NCI-H748 (cell line): Measurements from ENCODE around the gene TCFL5.
A peak's percentile ranks its signal among the peaks of the same experiment; 100 is the strongest.

ENCODE experiments used
- DNase-seq: peaks from one replicate; lab custom pipeline; 2025; ENCODE audit not compliant: unreplicated experiment; lab: John Stamatoyannopoulos, UW

Gene TCFL5

DNA sequence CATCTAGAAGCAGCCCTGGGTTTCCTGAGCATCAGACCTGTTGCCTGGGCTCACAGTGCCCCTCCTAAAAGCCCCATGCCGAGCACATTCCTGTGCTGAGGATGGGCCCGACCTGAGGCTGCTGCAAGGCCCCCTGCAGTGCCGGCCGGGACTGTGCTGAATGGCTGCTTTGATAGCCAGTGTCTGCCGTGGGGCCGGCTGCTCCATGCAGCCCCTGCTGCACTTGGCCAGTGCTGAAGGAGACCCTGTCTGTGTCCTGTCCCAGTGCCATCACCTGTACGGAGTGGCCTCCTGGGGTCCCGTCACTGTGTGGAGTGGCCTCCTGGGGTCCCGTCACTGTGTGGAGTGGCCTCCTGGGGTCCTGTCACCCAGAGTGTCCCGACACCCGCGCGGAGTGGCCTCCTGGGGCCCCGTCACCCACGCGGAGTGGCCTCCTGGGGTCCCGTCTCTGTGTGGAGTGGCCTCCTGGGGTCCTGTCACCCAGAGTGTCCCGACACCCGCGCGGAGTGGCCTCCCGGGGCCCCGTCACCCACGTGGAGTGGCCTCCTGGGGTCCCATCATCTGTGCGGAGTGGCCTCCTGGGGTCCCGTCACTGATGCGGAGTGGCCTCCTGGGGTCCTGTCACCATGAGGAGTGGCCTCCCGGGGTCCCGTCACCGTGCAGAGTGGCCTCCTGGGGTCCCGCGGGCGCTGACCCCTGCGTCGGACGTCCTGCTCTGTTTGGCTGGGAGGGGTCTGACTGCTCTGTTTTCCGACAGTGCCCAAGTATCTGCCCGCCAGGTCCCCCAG is 37.7 kb downstream of the TCFL5 start:
- no peak for DNase-seq

DNA sequence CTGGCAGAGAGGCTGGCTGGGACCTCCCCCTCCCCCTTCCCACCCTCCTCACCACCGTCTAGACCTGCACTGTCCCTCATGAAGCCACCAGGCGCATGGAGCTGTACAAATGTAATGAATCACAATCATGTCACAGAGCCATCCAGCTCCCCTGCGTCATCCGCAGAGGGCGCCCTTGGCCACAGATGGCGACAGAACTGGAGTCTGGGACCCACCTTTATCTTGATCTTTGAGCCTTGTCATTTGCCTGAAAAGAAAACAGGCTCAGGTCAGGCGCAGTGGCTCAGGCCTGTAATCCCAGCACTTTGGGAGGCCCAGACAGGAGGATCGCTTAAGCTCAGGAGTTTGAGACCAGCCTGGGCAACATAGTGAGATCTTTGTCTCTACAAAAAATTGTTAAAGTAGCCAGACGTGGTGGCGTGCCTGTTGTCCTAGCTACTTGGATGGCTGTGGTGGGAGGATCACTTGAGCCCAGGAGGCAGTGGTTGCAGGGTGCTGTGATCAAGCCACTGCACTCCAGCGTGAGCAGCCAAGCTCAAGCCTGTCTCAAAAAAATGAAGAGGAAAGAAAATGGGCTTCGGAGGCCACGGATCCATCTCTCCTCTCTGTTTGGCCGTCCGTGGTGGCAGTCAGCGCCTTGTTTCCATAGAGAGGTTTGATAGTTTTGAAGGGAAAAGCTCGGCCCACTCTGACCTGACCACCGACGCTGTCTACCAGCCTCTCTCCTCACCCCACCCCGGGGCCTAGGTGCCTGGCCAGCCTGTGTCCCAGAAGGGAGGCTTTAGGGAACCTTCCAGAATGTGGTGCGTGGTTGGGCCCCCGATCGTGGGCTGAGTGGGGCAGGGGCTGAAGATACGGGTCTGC is 38.6 kb downstream of the TCFL5 start:
- DNase-seq: peak; percentile 58

DNA sequence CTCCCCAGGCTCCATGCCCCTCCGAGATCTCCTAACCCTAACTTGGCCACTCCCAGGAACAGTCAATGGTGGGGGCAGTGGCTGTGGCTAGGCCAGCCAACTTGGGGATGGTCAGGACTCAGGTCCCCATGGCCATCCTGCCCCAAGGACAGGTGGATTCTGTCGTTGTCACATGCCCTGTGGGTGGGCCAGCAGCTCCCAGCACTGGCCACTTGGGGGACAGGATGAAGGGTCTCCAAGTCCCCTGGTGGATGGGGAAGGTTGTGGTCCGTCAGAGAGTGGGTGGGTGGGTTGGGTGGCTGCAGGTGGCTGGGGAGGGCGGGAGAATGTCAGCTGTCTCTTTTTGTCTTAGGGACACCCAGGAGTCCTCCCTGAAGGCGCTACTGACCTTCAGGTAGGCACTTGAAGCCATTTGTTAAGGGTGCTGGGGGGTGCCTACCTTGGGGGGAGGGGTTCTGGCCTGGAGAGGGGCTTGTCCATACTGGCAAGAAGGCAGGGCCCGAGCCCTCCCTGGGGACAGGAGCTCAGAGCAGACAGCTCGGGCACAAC is 39.3 kb downstream of the TCFL5 start:
- DNase-seq: no peak

DNA sequence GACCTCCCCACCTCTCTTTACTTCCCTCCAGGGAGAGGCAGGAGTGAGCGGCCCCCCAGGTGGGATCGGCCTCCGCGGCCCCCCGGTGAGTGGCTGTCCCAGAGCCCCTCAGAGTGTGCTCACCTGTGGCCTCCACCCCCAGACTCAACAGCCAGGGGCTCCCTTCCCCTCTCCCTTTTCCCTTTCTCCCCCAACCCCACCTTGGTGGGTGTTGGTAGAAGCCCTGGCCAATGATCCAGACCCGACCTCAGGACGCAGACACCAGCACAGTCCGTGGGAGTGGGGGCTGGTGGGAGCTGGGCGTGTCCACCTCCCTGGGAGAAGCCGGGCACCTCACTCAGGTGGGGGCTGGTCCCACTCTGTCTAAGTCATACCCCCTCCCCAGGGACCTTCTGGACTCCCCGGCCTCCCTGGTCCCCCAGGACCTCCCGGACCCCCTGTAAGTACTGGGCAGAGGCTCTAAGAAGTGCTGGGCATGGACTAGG is 39.9 kb downstream of the TCFL5 start:
- no peak for DNase-seq

DNA sequence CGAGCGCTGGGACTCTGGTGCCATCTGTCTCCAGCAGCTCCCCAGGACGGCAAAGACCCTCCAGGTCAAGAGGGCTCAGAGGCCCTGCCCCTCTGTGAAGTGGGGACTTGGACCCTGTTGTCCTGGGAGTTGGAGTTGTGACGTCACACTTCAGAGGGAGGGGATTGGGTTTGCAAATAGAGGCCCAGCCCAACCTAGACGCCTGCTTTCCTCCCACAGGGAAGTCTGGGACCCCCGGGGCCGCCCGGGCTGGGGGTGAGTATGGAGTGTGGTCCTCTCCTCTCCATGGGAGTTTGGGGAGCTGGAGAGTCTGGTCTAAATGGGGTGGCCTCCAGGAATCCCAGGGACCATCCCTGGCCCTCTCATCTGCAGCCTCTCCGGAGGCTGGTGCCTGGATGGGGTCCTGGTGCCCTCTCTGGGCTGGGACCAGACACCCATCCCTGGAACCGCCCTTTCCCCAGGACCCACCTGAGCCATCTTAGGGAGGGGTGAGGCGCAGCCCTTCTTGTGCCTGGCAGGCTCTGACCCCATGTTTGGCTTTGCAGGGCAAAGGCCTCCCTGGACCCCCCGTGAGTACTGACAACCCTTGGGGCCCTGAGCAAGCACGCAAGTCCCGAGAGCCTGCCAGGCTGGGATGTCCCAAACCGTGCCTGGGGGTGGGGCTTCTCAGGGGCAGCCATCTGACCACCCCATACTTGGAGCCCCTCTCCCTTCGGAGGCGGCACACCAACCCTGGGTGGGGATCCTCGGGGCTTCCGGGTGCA is 40.5 kb downstream of the TCFL5 start:
- no peak for DNase-seq

DNA sequence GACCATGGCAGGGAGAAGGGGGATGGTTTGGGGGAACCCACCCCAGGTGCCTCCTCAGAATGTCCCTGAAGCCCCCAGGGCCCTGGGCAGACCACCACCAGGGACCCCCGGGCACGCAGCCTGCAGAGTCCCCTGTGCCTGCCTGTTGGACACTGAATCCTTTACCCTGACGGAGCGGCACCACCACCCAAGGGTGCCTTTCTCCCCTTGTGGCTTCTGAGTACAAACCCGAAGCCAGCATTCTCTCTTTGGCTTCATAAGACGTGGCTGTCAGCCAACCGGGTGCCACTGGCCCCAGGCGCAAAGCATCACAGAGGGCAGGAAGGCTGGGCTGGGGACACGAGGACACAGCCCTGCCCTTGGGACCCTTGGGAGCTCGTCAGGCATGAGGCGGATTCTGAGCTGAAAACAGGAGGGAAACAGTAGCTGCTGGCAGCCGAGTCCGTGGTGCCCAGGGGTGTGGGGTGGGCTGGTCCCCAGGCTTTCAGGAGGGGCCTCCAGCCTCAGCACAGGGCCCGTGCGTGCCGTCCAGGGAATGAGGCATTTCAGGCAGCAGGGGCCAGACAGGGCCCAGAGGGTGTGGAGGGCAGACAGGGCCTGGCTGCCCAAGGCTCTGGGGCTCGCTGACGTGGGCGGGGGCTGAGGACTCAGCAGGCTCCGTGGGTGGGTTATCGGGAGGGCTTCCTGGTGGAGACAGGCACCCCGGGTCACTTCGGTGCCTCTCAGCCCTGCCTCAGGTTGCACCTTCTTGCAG is 41.2 kb downstream of the TCFL5 start:
- no peak for DNase-seq

DNA sequence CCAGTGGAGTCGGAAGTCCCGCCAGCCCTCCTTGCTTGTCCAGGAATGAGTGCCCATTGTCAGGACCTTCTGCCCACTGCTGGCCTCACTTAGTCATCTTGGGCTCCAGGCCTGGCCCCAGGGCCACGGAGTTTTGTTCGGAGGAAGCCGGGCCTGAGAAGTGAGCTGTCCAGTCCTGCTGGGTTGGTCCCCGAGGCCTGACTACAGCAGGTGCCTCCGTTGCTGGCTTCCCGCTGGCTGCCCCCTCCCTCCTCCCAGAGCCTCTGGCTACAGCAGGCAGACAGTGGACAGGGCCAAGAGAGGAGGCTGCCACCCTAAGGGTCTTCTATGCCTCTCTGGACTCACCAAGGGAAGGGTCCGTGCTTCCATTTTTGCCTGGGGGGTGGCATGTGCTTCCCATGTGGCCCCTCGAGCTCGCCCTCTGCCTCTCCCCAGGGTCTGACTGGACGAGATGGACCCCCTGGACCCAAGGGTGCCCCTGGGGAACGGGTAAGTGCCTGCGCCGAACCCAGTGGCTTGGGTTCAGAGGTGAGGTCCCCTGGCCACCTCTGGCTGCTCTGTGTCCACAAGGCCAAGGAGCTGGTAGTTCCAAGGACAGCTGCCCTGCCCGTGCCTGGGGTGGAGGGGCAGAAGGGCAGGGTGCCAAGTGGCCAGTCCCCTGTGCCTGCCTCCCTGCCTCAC is 42.0 kb downstream of the TCFL5 start:
- no peak for DNase-seq

DNA sequence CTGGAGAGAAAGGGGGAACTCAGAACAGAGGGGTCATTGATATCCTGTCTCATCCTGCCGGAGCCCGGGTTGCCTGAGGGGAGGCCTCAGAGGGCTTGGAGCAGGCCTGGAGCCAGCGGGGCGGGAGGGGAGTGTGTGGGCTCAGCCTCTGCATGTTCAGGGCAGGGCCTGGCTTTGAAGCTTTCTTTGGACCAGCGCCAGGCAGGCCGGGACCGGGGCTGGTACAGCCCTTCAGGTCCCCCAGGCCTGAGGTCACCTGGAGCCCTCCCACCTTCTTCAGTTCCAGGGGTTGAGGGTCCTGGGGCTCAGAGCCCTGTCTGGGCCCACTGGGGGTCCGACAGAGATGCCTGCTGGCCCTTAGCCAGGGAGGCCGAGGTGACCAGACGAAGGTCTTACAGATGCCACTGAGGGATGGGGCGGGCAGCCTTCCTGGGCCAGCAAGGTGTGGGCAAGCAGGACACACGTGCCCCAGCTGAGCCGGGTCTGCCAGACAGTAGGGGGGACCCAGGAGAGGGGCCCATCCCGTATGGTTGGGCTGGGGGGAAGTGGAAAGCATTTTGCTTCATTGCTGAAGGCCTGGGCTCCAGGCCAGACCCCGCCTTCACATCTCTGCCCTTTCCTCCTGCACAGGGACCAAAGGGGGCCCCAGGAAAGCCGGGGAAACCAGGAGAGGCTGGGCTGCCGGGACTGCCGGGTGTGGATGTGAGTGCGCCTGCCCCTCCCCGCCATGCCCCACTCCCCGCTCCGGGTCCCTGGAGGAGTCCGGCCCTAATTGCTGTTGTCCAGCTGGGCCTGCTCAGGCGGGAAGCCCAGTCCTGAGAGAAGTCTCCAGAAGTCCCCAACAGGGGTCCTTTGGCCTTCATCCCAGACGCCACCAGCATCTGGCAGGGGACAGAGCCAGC is 42.8 kb downstream of the TCFL5 start:
- peak; percentile 17 for DNase-seq

DNA sequence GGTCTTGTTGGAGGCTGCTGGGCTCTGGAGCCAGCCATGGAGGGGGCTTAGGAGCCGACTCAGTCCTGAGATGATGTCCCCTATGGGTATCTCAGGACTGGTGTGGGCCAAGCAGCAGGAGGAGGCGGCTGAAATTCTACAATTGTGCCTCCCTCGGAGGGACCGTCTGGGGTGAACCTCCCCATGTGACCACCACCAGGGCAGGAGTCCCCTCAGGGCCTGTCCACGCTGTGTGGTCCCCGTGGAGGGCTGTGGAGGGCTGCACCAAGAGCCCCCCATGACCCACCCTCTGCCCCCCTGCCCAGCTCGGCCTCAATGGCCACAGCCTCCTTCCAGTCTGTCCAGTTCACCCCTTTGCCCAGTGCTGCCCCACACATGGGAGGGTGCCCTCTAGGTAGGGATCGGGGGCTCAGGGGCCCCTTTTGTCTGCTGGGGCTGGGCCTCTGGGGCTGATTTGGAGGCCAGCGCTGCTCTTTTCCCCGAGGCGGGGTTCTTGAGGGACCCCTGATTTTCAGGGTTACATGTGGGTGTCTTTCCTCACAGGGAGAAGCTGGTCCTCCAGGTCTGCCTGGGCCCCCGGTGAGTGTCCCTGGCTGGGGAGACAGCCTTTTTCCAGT is 43.5 kb downstream of the TCFL5 start:
- no peak for DNase-seq

DNA sequence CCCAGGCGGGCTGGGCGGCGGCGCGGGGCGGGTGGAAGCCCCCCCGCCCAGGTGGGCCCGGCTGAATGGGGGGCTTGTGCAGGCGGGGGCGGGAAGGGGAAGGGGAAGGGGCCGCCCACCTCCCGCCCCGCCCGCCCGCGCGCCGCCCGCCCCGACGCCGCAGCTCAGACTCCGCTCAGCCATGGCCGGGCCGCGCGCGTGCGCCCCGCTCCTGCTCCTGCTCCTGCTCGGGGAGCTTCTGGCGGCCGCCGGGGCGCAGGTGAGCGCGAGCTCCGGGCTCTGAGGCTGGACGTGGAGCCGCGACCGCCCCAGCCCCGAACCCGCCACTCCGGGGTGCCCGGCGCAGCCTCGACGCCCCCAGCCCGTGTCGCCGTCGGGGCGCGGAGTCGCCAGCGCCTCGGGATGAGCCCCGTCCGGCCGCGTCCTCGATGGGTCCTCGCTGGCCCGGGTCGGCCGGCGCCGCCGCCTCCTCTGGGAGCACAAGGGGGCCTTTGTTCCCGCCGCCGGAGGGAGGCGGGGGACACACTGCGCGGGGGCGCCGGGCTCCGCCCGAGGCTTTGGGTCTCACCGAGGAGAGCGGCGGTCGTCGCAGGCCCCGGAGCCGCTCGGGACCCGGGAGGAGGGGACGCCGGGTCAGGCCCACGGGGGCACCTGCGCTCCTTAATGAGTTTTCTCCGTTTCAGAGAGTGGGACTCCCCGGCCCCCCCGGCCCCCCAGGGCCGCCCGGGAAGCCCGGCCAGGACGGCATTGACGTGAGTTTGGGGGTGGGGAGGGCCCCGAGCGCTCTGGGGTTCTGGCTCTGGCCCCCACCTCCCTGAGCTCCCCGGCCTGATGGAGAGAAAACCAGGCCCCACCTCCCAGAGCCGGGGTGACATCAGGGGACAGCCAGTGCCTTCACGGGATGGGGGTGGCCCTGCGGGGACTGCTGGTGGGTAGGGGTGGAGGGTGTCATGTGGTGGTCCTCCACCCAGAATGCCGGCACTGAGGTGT is 44.4 kb downstream of the TCFL5 start, which contains the start of gene COL9A3:
TSS of gene COL9A3 (plus strand) at position 167 of the 990 bp plus-strand sequence. CDS start at position 182, 15 bp downstream.
- peak; percentile 58 for DNase-seq

DNA sequence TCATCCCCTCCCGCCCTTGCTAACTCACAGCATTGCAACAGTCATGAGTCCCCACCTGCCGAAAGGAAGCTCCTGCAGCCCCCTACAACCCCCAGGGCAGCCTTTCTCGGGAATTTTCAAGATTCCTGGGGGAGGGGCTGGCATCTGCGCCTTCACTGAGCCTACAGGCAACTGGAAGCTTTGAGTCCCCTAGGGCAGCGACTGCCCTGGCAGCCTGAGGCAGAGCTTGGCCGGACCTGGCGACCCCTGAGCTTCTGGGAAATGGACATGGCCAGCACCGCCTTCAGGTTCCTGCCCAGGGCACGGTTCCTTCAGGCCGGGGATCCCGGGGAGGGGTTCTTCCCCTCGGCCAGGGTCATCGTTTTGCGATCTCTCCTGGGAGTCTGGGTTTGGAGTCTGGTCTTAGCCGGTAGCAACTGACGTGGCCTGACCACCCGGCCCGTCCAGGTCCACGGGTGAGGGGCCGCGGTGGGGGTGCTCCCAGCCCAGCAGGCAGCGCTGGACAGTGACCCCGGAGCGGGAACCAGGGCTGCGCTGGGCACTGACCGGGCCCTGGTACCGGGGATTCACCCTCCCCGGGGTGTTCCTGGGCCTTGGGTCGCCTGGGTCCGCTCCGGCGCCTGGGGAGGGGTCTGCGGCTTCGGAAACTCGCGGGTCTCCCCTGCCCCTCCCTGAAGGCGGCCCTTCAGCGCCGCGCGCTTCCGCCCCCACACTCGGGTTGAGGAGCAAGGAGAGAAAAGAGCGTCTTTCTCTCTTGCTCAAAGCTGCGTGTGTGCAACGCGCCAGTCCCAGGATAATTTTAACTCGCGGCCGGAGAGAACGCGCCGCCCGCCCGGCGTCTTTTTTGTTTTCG is 45.4 kb downstream of the TCFL5 start:
- peak; percentile 58 for DNase-seq

DNA sequence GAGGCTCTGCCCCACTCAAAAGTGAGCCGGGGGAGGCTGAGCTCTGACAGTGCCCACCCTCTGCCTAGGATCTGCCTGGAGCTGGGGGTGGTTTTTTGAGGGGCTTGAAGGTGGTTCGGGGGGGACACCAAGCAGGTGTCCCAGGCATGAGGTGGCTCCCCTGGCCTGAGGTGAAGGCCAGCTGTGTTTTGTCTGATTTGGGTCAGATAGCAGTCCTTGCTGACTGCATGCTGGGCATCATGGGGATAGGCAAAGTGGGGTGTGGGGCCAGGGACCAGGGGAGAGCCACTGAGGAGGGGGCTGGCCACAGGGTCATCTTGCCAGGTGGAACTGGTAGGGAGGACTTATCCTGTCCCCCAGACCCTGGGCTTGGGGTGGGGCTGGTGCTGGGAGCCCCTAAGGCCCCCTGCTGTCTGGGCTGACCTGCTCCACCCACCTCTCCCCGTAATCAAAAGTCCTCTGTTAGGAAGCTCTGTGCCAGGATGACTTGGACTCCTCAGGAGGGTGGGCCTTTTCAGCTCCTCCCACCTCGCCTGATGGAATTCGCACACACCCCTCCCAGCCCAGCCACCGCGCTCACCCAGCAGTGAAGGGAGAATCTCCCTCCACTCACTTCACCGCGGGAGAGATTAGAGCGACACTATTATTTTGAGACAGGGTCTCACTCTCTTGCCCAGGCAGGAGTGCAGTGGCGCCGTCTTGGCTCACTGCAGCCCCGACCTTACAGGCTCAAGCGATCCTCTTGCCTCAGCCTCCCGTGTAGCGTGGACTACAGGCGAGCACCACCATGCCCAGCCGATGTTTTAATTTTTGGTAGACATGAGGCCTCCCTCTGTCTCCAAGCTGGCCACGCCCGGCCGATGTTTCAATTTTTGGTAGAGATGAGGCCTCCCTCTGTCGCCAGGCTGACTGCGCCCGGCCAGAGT is 46.3 kb downstream of the TCFL5 start:
- no peak for DNase-seq

DNA sequence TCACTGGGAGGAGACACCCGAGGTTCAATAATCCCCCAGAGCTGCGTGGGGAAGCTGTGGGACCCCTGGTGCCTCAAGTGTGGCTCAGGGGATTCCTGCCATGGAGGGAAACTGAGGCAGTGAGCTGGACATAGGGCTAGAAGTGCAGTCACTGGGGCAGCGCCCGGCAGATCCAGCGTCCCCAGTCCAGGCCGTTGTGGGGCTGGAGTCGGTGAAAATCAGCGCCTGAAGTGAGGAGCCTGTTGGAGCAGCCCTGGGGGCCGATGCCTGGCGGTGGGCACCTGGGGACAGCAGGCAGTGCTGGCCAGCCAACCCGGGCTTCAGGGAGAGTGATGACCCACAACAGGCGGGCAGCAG is 46.9 kb downstream of the TCFL5 start:
- DNase-seq: no peak

DNA sequence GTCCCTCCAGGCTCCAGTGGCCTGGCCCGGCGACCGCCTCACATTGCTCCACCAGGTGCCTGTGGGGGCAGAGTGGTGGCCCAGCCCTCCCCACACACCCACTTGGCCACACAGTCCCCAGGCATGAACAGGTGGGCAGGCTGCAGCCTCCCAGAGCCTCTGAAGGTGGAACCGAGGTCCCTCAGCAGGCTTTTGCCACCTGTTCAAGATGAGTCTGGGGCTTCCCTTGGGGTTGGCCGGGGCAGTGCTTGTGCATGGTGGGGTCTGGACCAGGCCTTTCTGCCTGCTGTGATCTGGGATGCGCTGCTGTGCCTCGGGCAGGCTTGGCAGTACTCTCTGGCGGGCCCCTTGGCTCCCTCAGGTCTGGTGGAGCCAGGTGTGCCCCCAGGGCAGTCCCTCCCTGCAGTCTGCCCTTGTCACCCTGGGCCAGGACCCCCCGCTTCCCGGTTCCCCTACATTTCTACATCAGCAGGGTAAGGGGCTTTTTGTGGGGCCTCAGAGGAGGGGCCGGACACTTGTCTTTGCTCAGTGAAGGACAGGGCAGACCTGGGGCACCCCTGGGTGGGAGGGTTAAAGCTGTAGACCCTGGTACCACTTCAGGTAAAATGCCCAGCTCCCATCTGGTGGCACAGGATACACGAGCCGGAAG is 47.4 kb downstream of the TCFL5 start:
- DNase-seq: no peak

DNA sequence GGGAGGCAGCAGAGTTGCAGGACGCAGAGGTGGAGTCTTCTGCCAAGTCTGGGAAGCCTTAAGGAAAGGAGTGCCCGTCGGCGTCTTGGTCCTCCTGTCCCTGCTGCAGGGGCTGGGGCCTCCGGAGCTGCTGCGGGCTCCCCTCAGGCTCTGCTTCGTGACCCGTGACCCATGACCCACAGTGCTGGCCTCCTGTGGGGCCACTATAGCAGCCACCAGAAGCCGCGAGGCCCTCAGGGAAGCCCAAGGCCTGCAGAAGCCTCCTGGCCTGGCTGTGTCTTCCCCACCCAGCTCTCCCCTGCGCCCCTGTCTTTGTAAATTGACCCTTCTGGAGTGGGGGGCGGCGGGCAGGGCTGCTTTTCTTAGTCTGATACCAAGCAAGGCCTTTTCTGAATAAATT is 48.0 kb downstream of the TCFL5 start:
- no peak for DNase-seq
